ENCODE data around the gene SLC5A2.
"Not testable (repeated sequence)": the region's sequence is repeated elsewhere in the genome, so short reads cannot be mapped to it uniquely, and the experiment has no call there.

SLC5A2 gene

GRCh38 chr16:31507929-31508705 lies 25.2 kb downstream of the SLC5A2 start, which contains the start of gene RUSF1:
RUSF1 (minus strand) TSS chr16:31508391; CDS start chr16:31508373, 18 bp downstream.
- Histone ChIP-seq H3K4me3 (ENCODE audit: low read length) (peak within 1 kb of the TSS; percentile 94), H3K4me1 (ENCODE audit: control insufficient read depth, low read depth, low read length) (peaks cover 13% of the 10 kb centered on the region)

GRCh38 chr16:31508706-31509195 lies 25.8 kb downstream of the SLC5A2 start:
- Histone ChIP-seq H3K27ac (ENCODE audit: low read length) (peak overlapping the region; percentile 71), H3K4me3 (ENCODE audit: low read length) (peak overlapping the region; percentile 94), H3K36me3 (ENCODE audit: control insufficient read depth, low read depth, low read length) (peaks cover 3% of the 10 kb centered on the region), H3K4me1 (ENCODE audit: control insufficient read depth, low read depth, low read length) (peaks cover 13% of the 10 kb centered on the region), H3K27me3 (ENCODE audit: control insufficient read depth, insufficient read depth, low read length) (no peaks in the 10 kb centered on the region), H3K9ac (ENCODE audit: low read length) (peak overlapping the region; percentile 81), H3K9me3 (ENCODE audit: control insufficient read depth, low read depth, low read length) (no peaks in the 10 kb centered on the region)

More at GRCh38 chr16:31507929-31508705, 25.2 kb downstream of the SLC5A2 start, which contains the start of gene RUSF1:
- H3K9ac ChIP-seq (ENCODE audit: low read length), result peak within 1 kb of the TSS; percentile 81
- peaks cover 3% of the 10 kb centered on the region for H3K36me3 ChIP-seq (ENCODE audit: control insufficient read depth, low read depth, low read length)
- peak within 1 kb of the TSS; percentile 75 for H3K27ac ChIP-seq (ENCODE audit: low read length)
- no peaks in the 10 kb centered on the region for H3K9me3 ChIP-seq (ENCODE audit: control insufficient read depth, low read depth, low read length)
- H3K27me3 ChIP-seq (ENCODE audit: control insufficient read depth, insufficient read depth, low read length), result no peaks in the 10 kb centered on the region

GRCh38 chr16:31513126-31513525 lies 30.2 kb downstream of the SLC5A2 start:
- Histone ChIP-seq H3K27ac (ENCODE audit: low read length) (no peak overlapping the region), H3K4me3 (ENCODE audit: low read length) (no peak overlapping the region), H3K9ac (ENCODE audit: low read length) (no peak overlapping the region), H3K27me3 (ENCODE audit: control insufficient read depth, insufficient read depth, low read length) (no peaks in the 10 kb centered on the region), H3K9me3 (ENCODE audit: control insufficient read depth, low read depth, low read length) (no peaks in the 10 kb centered on the region), H3K36me3 (ENCODE audit: control insufficient read depth, low read depth, low read length) (no peaks in the 10 kb centered on the region), H3K4me1 (ENCODE audit: control insufficient read depth, low read depth, low read length) (peaks cover 9% of the 10 kb centered on the region)

- H3K4me1 ChIP-seq (ENCODE audit: control insufficient read depth, low read depth, low read length), result peaks cover 8% of the 10 kb centered on the region
- no peaks in the 10 kb centered on the region for H3K36me3 ChIP-seq (ENCODE audit: control insufficient read depth, low read depth, low read length)
- H3K9me3 ChIP-seq (ENCODE audit: control insufficient read depth, low read depth, low read length), result no peaks in the 10 kb centered on the region
- H3K27me3 ChIP-seq (ENCODE audit: control insufficient read depth, insufficient read depth, low read length), result no peaks in the 10 kb centered on the region
- no peak overlapping the region for H3K4me3 ChIP-seq (ENCODE audit: low read length)
- H3K9ac ChIP-seq (ENCODE audit: low read length), result no peak overlapping the region
- H3K27ac ChIP-seq (ENCODE audit: low read length), result no peak overlapping the region
Measured at GRCh38 chr16:31513884-31514283, 31.0 kb downstream of the SLC5A2 start.

GRCh38 chr16:31517800-31518402 lies 35.0 kb downstream of the SLC5A2 start:
- Histone ChIP-seq H3K27me3 (ENCODE audit: control insufficient read depth, insufficient read depth, low read length) (no peaks in the 10 kb centered on the region), H3K9ac (ENCODE audit: low read length) (no peak overlapping the region), H3K9me3 (ENCODE audit: control insufficient read depth, low read depth, low read length) (no peaks in the 10 kb centered on the region), H3K4me3 (ENCODE audit: low read length) (no peak overlapping the region), H3K27ac (ENCODE audit: low read length) (no peak overlapping the region), H3K4me1 (ENCODE audit: control insufficient read depth, low read depth, low read length) (peaks cover 4% of the 10 kb centered on the region), H3K36me3 (ENCODE audit: control insufficient read depth, low read depth, low read length) (no peaks in the 10 kb centered on the region)

- Histone ChIP-seq H3K4me3 (ENCODE audit: low read length) (no peak overlapping the region), H3K4me1 (ENCODE audit: control insufficient read depth, low read depth, low read length) (peaks cover 4% of the 10 kb centered on the region), H3K27me3 (ENCODE audit: control insufficient read depth, insufficient read depth, low read length) (no peaks in the 10 kb centered on the region), H3K9ac (ENCODE audit: low read length) (no peak overlapping the region), H3K36me3 (ENCODE audit: control insufficient read depth, low read depth, low read length) (no peaks in the 10 kb centered on the region), H3K27ac (ENCODE audit: low read length) (no peak overlapping the region), H3K9me3 (ENCODE audit: control insufficient read depth, low read depth, low read length) (no peaks in the 10 kb centered on the region)
Measured at GRCh38 chr16:31519759-31520431, 37.0 kb downstream of the SLC5A2 start.

GRCh38 chr16:31521368-31521767 lies 38.4 kb downstream of the SLC5A2 start:
- H3K9ac ChIP-seq (ENCODE audit: low read length), result no peak overlapping the region
- H3K27ac ChIP-seq (ENCODE audit: low read length), result no peak overlapping the region
- H3K36me3 ChIP-seq (ENCODE audit: control insufficient read depth, low read depth, low read length), result no peaks in the 10 kb centered on the region
- H3K9me3 ChIP-seq (ENCODE audit: control insufficient read depth, low read depth, low read length), result no peaks in the 10 kb centered on the region
- no peak overlapping the region for H3K4me3 ChIP-seq (ENCODE audit: low read length)
- H3K27me3 ChIP-seq (ENCODE audit: control insufficient read depth, insufficient read depth, low read length), result no peaks in the 10 kb centered on the region
- H3K4me1 ChIP-seq (ENCODE audit: control insufficient read depth, low read depth, low read length), result peaks cover 2% of the 10 kb centered on the region

- H3K9ac ChIP-seq (ENCODE audit: low read length), result no peak overlapping the region
- H3K27me3 ChIP-seq (ENCODE audit: control insufficient read depth, insufficient read depth, low read length), result no peaks in the 10 kb centered on the region
- H3K9me3 ChIP-seq (ENCODE audit: control insufficient read depth, low read depth, low read length), result no peaks in the 10 kb centered on the region
- no peaks in the 10 kb centered on the region for H3K36me3 ChIP-seq (ENCODE audit: control insufficient read depth, low read depth, low read length)
- no peaks in the 10 kb centered on the region for H3K4me1 ChIP-seq (ENCODE audit: control insufficient read depth, low read depth, low read length)
- H3K27ac ChIP-seq (ENCODE audit: low read length), result no peak overlapping the region
- H3K4me3 ChIP-seq (ENCODE audit: low read length), result no peak overlapping the region
Measured at GRCh38 chr16:31522071-31522470, 39.1 kb downstream of the SLC5A2 start.

- H3K9me3 ChIP-seq (ENCODE audit: control insufficient read depth, low read depth, low read length), result not testable (repeated sequence)
- H3K4me1 ChIP-seq (ENCODE audit: control insufficient read depth, low read depth, low read length), result peaks cover 16% of the 10 kb centered on the region
- peaks cover 14% of the 10 kb centered on the region for H3K27me3 ChIP-seq (ENCODE audit: control insufficient read depth, insufficient read depth, low read length)
Measured at GRCh38 chr16:31523768-31524167, 40.8 kb downstream of the SLC5A2 start.

GRCh38 chr16:31525113-31525512 lies 42.2 kb downstream of the SLC5A2 start:
- Histone ChIP-seq H3K9ac (ENCODE audit: low read length) (no peak overlapping the region), H3K27ac (ENCODE audit: low read length) (no peak overlapping the region), H3K9me3 (ENCODE audit: control insufficient read depth, low read depth, low read length) (no peaks in the 10 kb centered on the region), H3K4me3 (ENCODE audit: low read length) (no peak overlapping the region), H3K4me1 (ENCODE audit: control insufficient read depth, low read depth, low read length) (peaks cover 18% of the 10 kb centered on the region), H3K27me3 (ENCODE audit: control insufficient read depth, insufficient read depth, low read length) (peaks cover 26% of the 10 kb centered on the region), H3K36me3 (ENCODE audit: control insufficient read depth, low read depth, low read length) (no peaks in the 10 kb centered on the region)

More at GRCh38 chr16:31523768-31524167, 40.8 kb downstream of the SLC5A2 start:
- H3K27ac ChIP-seq (ENCODE audit: low read length); H3K9ac ChIP-seq (ENCODE audit: low read length); H3K36me3 ChIP-seq (ENCODE audit: control insufficient read depth, low read depth, low read length); H3K4me3 ChIP-seq (ENCODE audit: low read length): not testable (repeated sequence)

- no peak within 1 kb of the TSS for H3K9ac ChIP-seq (ENCODE audit: low read length)
- peaks cover 23% of the 10 kb centered on the region for H3K4me1 ChIP-seq (ENCODE audit: control insufficient read depth, low read depth, low read length)
- no peak within 1 kb of the TSS for H3K27ac ChIP-seq (ENCODE audit: low read length)
- peak within 1 kb of the TSS; percentile 53 for H3K4me3 ChIP-seq (ENCODE audit: low read length)
- no peaks in the 10 kb centered on the region for H3K36me3 ChIP-seq (ENCODE audit: control insufficient read depth, low read depth, low read length)
- H3K9me3 ChIP-seq (ENCODE audit: control insufficient read depth, low read depth, low read length), result no peaks in the 10 kb centered on the region
- peaks cover 39% of the 10 kb centered on the region for H3K27me3 ChIP-seq (ENCODE audit: control insufficient read depth, insufficient read depth, low read length)
Measured at GRCh38 chr16:31527734-31528274, 44.9 kb downstream of the SLC5A2 start, which contains the start of gene AHSP. AHSP (plus strand) TSS chr16:31527900; CDS start chr16:31528140, 240 bp downstream.
